ENCODE results near the gene SPON1.
"Not testable (repeated sequence)": the region's sequence is repeated elsewhere in the genome, so short reads cannot be mapped to it uniquely, and the experiment has no call there.

SPON1 gene

DNA sequence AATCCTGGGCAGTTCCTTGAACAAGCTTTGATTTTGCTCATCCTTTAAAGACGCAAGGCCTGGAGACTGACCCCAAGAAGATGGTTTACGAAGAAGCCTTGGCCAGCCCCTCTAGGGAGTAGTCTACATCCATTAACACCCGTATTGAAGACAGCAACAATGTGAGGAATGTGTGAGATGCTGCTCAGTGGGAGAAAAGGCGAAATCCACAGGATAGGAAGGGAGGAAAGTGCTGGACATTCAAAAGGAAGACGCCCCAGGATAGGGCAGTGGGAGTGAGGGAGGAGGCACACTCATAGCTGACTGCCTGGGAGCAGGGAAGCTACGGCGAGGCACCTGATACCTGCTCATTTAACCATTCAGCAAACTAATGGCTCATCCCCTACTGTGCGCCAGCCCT is 282.4 kb downstream of the SPON1 start:
- DNase-seq (ENCODE audit: low read depth) = no peak

DNA sequence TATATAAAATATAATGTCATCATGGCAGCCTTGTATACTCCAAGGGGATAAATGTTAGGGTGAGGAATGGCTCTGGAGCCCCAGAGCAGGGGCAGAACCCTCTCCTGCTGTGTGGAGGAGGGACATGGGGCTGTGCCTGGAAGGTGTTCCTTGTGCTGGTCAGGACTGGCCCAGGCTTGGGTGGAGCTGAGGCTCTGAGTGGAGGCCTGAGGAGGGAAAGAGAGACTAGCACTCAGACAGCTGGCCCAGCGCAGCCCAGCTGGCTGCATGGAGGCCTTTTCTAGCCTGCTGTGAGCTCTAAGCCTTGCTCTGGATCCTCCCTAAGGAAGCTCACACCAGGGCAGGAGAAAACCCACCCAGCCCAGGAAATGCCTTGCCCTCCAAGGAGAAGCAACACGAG is 282.9 kb downstream of the SPON1 start:
- DNase-seq (ENCODE audit: low read depth) = no peak

DNA sequence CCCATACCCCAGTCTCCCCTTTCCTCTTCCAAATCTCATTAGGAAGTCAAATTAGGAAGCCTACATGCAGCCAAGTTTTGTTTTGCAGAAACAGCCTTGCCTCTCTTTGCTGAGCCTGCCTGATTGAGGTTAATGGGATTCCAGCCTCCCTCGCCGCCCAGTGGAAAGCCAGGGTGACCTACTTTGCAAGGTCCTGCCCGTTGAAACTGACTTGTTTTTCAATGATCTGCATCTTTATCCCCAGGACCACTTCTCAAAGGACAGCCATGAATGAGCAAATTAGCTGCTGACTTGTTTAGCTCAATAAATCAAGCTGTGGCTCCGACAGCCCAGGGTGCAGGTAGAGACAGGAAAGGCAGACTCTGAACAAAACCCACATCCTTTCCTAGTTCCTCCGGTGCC is 286.1 kb downstream of the SPON1 start:
- DNase-seq (ENCODE audit: low read depth) = no peak

DNA sequence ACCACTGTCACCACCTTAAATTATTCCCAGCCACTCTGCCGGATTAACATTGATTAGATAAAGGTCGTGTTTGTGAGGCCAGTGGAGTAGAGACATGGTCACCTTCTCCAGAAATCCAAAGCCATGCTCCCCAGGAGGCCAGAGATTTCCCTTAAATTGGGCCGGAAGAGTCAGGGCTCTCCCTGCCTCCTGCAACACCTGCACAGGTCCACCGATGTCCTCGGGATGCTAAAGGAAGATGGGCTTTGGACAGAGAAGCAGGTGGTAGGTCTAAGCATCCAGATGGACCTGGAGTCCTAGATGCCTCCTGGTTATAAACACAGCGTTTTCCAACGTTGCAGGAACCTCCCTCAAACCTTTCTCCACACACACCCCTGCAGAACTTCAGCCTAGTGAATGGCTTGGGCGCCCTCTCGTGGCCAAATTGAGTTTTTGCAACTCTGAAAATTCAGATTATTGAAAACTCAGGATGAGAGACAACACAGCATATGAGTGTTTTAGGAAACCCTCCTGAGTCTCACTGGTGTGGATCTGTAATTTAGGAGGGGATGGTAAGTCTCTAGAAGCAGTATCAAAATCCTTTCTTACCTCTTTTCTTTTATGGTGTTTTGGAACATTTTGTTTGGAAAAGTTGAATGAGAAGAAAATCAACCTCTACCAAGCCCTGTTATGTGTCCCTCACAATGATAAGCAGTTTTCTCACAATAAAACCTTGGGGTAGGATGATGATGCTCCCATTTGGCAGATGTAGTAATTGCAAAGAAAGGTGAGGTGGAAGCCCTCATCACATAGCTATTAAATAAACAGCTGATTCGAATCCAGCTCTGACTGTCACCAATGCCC is 286.8 kb downstream of the SPON1 start:
- no peak for DNase-seq (ENCODE audit: low read depth)

DNA sequence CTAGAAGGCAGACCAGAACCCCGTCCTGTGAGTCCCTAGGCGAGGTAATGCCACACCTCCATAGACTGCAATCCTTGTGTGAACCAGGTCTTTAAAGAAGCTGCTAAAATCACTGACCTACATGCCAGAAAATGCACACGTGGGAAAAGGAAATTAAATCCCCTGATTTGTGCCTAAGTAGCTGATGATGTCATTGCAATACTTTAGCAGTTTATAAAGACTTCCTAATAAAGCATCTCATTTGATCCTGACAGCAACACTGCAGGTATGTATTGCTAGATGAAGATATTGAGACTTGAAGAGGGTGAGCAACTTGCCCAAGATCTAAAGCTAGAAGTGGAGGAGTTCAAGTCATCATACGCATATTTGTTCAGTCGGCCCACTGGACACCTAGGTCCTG is 289.2 kb downstream of the SPON1 start:
- no peak for DNase-seq (ENCODE audit: low read depth)

DNA sequence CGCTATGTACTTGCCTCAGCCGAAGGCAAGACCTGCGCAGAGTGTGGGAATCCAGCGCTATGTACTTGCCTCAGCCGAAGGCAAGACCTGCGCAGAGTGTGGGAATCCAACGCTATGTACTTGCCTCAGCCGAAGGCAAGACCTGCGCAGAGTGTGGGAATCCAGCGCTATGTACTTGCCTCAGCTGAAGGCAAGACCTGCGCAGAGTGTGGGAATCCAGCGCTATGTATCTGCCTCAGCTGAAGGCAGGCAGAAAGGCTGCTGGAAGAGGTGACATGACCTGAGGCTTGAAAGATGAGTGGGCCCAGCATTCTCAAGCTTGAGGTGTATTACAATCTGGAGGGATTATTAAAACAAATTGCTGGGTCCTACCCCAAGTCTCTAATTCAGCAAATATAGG is 290.0 kb downstream of the SPON1 start:
- DNase-seq (ENCODE audit: low read depth) = not testable (repeated sequence)

DNA sequence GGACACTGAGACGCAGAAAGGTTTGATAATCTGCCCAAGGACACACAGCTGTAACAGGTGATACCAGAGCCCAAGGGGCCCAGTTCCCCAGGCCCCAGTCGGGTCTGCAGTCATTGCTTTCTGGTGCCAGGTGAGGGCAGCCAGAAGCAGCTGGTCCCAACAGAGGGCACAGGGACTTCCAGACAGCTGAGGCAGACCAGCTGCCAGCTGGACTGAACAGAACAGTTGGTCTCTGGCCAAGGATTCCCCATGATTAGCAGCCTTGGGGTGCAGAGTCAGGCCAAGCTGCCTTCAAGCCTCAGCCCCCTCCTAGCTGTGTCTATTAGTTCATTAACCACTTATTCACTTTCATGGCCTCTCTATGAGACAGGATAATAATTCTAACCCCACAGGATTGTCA is 290.9 kb downstream of the SPON1 start:
- no peak for DNase-seq (ENCODE audit: low read depth)

DNA sequence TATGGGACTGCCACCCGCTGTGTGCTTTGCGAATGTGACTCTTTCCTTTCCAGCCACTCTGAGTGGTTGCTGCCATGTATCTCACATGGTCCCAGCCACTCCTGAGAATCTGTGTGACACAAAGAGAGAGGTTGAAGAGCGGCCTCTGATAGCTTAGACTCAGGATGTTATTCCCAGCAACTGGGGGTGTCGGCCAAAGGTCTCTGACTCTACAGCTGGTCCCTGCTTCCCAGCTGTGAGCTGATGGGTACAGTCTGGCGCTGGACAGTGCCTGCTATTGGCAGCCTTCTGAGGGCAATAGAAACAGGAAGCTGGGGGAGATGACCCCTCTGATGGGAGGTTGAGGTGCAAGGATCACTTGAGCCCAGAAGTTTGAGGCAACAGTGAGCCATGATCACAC is 291.3 kb downstream of the SPON1 start:
- no peak for DNase-seq (ENCODE audit: low read depth)

DNA sequence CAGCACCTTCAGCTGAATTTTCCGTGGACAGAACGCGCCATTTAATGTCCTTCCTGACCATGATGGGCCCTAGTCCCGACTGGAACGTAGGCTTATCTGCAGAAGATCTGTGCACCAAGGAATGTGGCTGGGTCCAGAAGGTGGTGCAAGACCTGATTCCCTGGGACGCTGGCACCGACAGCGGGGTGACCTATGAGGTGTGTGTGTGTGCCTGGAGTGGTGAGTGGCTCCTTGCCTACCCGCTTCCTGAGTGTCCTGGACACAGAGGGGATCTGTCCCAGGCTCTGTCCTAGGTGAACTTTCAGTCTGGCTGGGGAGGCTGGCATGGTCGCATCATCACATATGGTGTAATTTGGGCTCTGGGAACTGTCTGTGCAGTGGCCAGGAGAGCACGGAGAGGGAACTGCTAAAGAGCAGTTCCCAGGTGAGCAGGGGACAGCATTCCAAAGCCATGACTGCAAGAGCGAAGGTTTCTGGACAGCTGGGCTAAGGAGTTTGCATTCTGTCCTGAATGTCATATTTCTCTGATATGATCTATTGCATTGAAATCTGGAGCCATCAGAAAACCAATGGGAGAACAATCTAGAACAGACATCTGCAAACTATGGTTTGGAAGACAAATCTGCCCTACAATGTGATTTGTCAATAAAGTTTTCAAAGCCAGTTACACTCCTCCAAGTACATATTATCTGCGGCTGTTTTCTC is 292.2 kb downstream of the SPON1 start:
- DNase-seq (ENCODE audit: low read depth) = no peak

DNA sequence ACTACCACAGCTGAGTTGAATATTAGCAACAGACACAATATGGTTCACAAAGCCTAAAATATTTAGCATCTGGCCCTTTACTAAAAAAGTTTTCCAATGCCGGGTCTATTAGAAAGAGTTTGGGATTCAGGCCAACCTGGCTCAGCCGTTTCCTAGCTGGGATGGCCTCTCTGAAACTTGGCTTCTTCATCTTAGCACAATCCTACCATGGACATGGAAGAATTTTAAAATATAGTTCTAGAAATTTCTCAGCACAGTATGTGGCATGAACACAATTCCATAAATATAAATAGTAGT is 292.7 kb downstream of the SPON1 start:
- DNase-seq (ENCODE audit: low read depth) = no peak

DNA sequence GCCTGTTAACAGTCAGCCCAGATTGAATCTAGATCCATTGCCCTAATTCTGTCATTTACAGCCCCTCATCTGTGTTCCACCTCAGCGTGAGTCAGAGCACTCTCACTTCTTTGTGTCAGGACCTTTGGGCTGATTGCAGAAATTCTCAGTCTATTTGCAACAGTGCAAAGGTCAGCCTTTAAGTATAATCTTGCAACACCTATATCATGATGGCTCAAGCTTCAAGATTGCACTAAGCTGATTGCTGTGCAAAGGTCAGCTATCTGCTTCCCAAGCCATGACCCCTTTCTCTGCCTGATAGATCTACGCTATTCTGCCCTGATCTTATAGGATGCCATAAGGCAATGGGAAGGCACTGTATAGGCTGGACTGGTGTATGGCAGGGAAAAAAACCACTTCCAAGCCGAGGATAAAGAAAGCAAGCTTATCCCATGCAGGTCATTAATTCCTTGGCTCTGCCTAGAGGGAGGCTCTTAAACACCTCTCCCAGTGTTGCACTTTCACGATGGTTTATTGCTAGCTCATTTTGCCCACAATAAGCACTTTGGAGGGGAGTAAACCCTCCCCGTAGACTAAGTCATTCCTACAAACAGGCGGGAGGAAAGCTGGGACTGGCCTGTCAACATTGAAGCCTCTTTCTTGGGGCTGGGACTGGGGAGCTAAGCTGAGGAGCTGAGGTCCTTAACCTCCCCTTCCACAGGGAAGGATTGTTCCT is 295.9 kb downstream of the SPON1 start:
- DNase-seq (ENCODE audit: low read depth) = peak; percentile 83

DNA sequence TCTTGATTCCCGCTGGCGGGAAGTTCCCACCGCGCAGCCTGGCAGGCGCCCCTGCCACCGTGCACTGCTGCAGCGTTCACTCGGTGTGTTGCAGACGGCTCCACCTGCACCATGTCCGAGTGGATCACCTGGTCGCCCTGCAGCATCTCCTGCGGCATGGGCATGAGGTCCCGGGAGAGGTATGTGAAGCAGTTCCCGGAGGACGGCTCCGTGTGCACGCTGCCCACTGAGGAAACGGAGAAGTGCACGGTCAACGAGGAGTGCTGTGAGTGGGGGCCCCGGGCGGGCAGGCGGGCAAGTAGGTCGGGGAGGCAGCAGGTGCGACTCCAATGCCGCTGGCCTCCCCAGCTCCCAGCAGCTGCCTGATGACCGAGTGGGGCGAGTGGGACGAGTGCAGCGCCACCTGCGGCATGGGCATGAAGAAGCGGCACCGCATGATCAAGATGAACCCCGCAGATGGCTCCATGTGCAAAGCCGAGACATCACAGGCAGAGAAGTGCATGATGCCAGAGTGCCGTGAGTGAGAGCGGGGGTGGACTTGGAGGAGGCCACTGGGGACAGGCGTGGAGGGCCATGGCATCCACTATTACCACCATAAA is 296.8 kb downstream of the SPON1 start:
- DNase-seq (ENCODE audit: low read depth) = no peak

DNA sequence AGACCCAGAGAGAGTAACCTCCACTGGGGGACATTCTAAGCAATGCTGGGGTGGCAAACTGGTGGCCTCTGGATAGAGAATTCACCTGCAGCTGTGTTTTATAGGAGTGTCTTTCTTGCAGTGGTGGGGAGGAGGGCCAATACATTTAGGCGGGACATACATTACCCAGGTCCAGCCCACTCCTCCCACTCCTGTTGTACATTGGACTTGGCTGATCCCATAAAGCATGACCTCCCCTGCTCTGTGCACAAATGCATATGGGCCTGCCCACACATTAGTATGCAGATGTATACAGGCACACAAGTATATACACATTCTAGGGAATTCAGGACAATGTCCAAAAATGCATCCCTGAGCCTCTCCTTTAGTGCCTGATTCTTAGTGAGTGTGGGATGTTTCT is 297.4 kb downstream of the SPON1 start:
- DNase-seq (ENCODE audit: low read depth) = no peak

DNA sequence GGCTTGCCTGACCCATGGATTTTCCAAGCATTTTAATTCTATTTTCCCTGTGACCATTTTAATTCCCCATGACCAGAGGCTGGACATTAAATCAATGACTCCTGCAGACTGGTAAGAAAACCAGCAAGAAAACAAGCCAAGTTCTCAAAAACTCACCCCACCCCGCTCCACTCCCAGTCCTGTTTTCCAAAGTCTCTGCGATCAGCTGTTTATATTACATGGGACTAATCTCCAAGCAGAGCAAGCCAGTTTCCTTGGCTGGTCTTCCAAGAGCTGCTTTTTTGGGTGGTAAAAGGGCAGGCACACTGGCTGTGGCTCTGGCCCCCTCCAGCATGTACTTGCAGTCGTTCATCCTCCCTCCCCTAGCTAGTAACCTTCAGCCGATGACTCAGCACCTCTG is 298.5 kb downstream of the SPON1 start:
- no peak for DNase-seq (ENCODE audit: low read depth)

DNA sequence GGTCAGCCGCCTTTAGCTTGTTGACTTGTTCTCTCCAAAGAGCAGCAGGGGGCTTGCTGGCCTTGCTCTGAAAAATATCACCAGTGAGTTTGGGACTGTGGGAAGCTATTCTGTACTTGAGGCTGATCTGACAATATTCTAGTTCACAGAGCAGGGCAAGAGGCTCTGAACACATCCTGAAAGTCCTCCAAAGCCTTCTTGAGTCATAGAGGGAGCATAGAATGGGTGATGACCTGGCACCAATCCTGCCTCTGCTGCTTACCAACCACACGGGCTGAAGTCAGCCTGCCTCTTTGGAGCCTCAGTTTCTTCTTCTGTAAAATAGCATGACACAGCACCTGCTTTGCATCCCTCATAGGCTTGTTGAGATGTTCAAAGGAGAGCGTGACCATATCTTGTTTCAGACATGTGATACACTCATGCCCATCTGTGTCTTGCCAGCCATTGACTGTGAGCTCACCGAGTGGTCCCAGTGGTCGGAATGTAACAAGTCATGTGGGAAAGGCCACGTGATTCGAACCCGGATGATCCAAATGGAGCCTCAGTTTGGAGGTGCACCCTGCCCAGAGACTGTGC is 299.8 kb downstream of the SPON1 start:
- no peak for DNase-seq (ENCODE audit: low read depth)

DNA sequence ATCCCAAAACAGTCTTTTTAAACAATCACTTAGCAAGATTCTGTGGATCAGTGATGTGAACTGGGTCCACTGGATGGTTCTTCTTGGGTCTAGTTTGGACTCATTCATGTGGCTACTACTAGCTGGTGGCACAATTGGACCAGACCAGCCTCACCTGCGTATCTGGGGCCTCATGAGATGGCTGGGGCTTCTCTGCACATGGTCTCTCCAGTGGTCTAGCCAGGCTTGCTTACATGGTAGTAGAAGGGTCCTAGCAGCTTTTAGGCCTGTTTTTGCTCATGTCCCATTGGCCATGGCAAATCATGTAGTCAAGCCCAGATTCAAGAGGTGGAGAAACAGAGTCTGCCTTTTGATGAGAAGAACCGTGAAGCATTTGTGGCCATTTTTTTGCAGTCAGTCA is 302.4 kb downstream of the SPON1 start:
- DNase-seq (ENCODE audit: low read depth) = no peak

DNA sequence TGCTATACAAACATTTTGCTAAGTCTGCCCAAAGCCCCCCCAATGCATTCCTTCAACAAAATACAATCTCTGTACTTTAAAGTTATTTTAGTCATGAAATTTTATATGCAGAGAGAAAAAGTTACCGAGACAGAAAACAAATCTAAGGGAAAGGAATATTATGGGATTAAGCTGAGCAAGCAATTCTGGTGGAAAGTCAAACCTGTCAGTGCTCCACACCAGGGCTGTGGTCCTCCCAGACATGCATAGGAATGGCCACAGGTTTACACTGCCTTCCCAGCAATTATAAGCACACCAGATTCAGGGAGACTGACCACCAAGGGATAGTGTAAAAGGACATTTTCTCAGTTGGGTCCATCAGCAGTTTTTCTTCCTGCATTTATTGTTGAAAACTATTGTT is 304.1 kb downstream of the SPON1 start:
- no peak for DNase-seq (ENCODE audit: low read depth)

DNA sequence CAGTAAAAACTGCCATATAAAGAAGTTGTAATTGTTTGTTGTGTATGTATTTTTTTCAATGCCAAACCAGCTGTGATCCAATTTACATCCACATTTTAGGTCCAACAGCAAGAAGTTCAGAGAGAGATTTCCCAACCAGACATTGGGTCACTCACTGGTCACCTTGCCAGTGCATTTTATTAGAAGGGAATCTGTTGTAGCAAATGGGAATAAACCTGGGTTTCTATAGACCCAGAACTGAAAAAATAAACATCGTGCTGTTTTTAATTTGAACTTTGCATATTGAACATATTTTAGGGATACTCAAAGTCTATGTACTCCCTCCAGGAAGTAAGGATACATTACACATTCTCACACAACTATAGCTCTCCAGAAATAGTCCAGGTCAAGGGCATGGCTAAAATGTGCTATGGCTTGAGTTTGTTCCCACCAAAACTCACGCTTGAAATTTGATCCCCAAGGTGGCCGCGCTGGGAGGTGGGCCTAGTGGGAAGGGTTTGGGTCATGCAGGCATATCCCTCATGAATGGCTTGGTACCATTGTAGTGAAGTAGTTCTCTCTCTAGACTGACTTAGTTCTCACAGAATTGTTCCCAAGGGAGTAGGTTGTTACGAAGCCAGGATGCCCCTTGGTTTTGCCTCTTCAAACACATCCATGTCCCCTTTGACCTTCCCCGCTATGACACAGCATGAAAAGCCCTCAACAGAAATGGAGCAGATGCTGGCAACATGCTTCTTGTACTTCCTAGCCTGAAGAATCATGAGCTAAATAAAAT is 305.5 kb downstream of the SPON1 start:
- no peak for DNase-seq (ENCODE audit: low read depth)

DNA sequence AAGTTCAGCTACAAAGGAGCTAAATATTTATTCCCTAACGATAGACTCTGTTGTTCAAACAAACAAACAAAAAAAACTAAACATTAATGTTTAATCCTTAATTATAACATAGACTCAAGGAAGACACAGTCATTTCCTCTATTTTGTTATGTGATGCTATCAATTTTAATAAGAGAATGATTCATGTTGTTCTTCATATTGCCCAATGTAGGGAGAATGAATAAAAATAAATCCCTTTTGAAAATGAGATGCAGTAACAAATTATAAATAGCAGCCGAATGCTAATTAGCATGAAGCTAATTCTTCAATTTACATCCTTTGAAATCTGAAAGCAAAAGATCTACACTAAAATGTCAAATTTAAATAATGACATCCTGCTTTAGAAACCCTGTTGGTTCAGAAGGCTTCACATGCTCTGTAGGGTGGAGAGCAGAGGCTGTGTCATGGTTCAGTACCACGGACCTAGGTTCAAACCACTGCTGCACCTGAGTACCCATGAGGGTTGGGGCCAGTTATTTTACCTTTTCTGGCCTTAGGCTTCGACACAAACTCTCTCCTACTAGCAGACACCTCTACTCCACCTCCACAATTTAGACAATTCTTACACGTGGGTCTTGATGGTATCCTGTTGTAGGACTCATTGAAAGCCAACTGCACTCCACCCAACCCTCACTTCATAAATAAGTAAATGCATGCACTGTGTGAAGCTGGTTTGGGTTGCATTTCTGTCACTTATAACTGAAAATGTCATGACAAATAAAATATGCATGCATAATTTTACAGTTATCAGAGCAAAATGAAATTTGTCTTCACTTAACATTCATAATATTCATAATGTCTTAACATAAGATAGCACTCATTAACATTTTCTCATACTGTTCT is 307.4 kb downstream of the SPON1 start:
- no peak for DNase-seq (ENCODE audit: low read depth)

DNA sequence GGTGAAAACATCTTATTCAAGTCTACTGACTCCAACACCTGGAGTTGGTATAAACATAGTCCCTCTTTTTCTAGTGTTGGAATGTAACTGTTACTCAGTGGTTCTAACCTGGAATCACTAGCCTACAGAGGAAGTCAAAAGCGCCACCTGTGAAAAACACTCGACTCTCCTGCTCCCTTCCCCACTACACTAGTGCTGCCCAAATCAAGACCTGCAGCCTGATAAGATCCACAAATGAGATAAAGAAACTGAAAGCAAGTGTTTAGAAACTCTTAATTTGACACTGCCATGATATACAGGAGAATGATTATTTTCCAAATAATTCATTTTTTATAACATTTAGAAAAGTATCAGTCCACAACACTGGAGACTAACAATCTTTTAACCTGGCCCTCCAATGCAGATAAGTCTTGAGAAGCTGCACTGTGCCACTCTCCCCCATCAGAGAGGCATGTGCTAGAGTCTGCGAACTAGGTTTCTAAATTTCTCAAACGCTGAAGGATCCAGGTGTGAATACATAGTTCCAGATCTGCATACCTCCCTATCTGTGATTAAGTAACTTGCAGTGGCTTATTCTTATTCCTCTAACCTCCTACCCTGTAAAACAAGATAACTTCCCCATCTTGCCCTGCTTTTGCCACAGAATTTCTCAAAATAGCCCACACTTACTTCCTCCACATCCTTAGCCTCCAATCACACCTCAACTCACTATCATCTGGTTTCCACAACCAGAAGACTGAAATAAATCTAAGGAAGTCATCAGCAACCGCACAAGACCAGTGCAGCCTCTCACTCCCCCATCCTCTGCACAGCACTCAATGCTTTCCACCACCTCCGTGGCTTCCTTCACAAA is 308.4 kb downstream of the SPON1 start:
- no peak for DNase-seq (ENCODE audit: low read depth)

All from HS-5 (cell line).